Testis (tissue), 3 donors: ENCODE data around the gene ACKR4. TPM values are rescaled to one million over a fixed set of nuclear protein-coding genes. Genes with fewer than 3 reads are reported as not detected.

Source experiments
- DNase-seq: peaks from one replicate; pipeline ENCODE4 v3.0.0-alpha.2; 2019
- H3K27ac ChIP-seq, 2 donors: fragments of 200-600 bp; sonication (generic); one replicate each; pipeline ENCODE4 v1.5.1; 2019
- H3K27me3 ChIP-seq: fragments of 200-600 bp; sonication (generic); one replicate; pipeline ENCODE4 v1.5.1; 2019
- H3K36me3 ChIP-seq: fragments of 200-600 bp; sonication (generic); one replicate; pipeline ENCODE4 v1.5.1; 2017; ENCODE audit warnings: low read depth; ENCODE audit errors: missing control alignments
- H3K4me1 ChIP-seq: fragments of 200-600 bp; sonication (generic); one replicate; pipeline ENCODE4 v1.5.1; 2019
- H3K4me3 ChIP-seq, 2 donors: fragments of 200-600 bp; sonication (generic); one replicate each; pipeline ENCODE4 v1.5.1; 2017 to 2019
- H3K9me3 ChIP-seq: fragments of 200-600 bp; sonication (generic); one replicate; pipeline ENCODE4 v1.5.1; 2017
- POLR2A ChIP-seq: fragments of 450-650 bp; IDR thresholded peaks from one replicate; pipeline ENCODE4 v1.6.1; 2017; ENCODE audit warnings: antibody characterized with exemption, mild to moderate bottlenecking, moderate library complexity
- WGBS, 2 donors: methylation state at CpG; one replicate each; pipeline ENCODE4 v1.1.5; 2018; 5-methylcytosine and 5-hydroxymethylcytosine counted together
- intact Hi-C: fragments of 100-400 bp; cut with DNase I; formaldehyde crosslinking; loops from one replicate; pipeline ENCODE4 v1.15.1; 2023; ENCODE audit warnings: low total_unique reads
- polyA plus RNA-seq: library from polyadenylated mRNA; stranded (reverse); fragments of 350-450 nt; fragmentation: Illumina TruSeq; extraction: RNeasy Lipid Tissue Mini Kit (QIAGEN cat#74804); gene quantifications from one replicate; pipeline ENCODE4 v1.2.3, GENCODE V29; 2014; ENCODE audit warnings: low read depth, low replicate concordance; ENCODE audit not compliant: insufficient read depth
- total RNA-seq, 2 donors: library from RNA; depleted of rRNA; stranded (reverse); fragments of >200 nt; gene quantifications; one replicate each; pipeline ENCODE4 v1.2.3, GENCODE V29; 2016
- TF ChIP-seq, protein P1 (sequence below), 3 experiments: fragments of 450-650 bp in 2 of 3; fragments of 200-600 bp in 1 of 3; sonication (generic) in 1 of 3; IDR thresholded peaks; one replicate each; pipeline ENCODE4 v1.5.1; 2016 to 2019; ENCODE audit warnings: antibody characterized with exemption in 3 of 3, mild to moderate bottlenecking in 2 of 3, moderate library complexity in 1 of 3

Gene ACKR4
- total and polyA plus RNA-seq, 3 donors from 2014 or later = 0.16 to 1.2 TPM; not detected in 1

DNA sequence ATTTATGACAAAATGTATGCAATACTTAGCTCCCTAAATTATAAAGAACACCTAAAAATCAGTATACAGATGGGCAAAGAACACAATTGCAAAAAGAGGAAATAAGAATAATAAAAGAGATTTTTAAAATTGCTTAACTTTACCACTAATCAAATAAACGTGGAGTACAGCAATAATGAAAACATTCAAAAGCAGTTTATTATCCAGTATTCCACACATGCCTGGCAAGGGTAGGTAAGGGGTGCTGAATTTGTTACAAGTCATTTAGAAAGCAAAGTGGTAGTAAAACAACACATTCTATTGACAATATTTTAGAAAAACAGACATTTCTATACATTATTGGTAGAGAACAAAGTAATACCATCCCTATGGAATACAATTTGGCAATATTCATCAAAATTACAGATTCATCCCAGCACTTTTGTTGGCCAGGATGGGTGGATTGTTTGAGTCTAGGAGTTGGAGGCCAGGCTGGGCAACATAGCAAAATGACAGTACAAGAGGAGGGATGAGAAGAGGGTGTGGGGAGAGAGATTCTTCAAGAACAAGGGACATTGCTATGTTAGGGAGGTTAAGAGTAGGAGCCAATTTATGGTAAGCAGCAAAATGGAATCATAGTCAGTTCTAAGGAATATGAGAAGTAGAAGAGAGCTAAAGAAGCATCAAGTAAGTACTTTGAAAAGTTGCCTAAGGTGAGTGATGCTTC is 3.7 kb upstream of the ACKR4 start:
- no peak for DNase-seq
- no peaks in the 10 kb centered on the region for H3K27me3 ChIP-seq
- intact Hi-C loops = no loop called here
- no peaks in the 10 kb centered on the region for H3K4me1 ChIP-seq
- TF ChIP-seq POLR2A = no peak
- TF ChIP-seq, protein P1, sequence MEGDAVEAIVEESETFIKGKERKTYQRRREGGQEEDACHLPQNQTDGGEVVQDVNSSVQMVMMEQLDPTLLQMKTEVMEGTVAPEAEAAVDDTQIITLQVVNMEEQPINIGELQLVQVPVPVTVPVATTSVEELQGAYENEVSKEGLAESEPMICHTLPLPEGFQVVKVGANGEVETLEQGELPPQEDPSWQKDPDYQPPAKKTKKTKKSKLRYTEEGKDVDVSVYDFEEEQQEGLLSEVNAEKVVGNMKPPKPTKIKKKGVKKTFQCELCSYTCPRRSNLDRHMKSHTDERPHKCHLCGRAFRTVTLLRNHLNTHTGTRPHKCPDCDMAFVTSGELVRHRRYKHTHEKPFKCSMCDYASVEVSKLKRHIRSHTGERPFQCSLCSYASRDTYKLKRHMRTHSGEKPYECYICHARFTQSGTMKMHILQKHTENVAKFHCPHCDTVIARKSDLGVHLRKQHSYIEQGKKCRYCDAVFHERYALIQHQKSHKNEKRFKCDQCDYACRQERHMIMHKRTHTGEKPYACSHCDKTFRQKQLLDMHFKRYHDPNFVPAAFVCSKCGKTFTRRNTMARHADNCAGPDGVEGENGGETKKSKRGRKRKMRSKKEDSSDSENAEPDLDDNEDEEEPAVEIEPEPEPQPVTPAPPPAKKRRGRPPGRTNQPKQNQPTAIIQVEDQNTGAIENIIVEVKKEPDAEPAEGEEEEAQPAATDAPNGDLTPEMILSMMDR (IDR thresholded peaks at IDR 0.05) = no peak
- no peaks in the 10 kb centered on the region for H3K36me3 ChIP-seq
- no peak overlapping the region for H3K27ac ChIP-seq
- WGBS, 2 donors = 38 to 67% methylated on average over 1 of the region's 1 CpG
- no peaks in the 10 kb centered on the region for H3K9me3 ChIP-seq
- no peak overlapping the region for H3K4me3 ChIP-seq

- H3K27ac ChIP-seq = no peak overlapping the region
- intact Hi-C loops = no loop called here
- no peaks in the 10 kb centered on the region for H3K9me3 ChIP-seq
- H3K4me3 ChIP-seq = no peak overlapping the region
- DNase-seq = no peak
- no peaks in the 10 kb centered on the region for H3K36me3 ChIP-seq
- no peaks in the 10 kb centered on the region for H3K4me1 ChIP-seq
- WGBS, 2 donors = 87 to 92% methylated on average over 3 of the region's 3 CpGs
- H3K27me3 ChIP-seq = no peaks in the 10 kb centered on the region
- TF ChIP-seq, protein P1 (IDR thresholded peaks at IDR 0.05) = no peak
- TF ChIP-seq POLR2A = no peak
These were observed 3.1 kb upstream of the ACKR4 start for GRCh38 chr3:132593947-132594323.

- intact Hi-C loops = no loop called here
- Histone ChIP-seq H3K4me1 (no peaks in the 10 kb centered on the region), H3K4me3 (no peak overlapping the region), H3K9me3 (no peaks in the 10 kb centered on the region), H3K27ac (no peak overlapping the region), H3K36me3 (no peaks in the 10 kb centered on the region), H3K27me3 (no peaks in the 10 kb centered on the region)
- no peak for DNase-seq
- TF ChIP-seq, protein P1 (IDR thresholded peaks at IDR 0.05) = no peak
- no peak for TF ChIP-seq POLR2A
These were observed 2.6 kb upstream of the ACKR4 start for GRCh38 chr3:132594498-132594897.

- intact Hi-C loops = no loop called here
- H3K36me3 ChIP-seq = no peaks in the 10 kb centered on the region
- TF ChIP-seq POLR2A = no peak
- TF ChIP-seq, protein P1 (IDR thresholded peaks at IDR 0.05) = no peak
- no peak overlapping the region for H3K27ac ChIP-seq
- no peaks in the 10 kb centered on the region for H3K4me1 ChIP-seq
- H3K9me3 ChIP-seq = no peaks in the 10 kb centered on the region
- no peak overlapping the region for H3K4me3 ChIP-seq
- H3K27me3 ChIP-seq = no peaks in the 10 kb centered on the region
- no peak for DNase-seq
These were observed 2.1 kb upstream of the ACKR4 start for GRCh38 chr3:132595014-132595413.

DNA sequence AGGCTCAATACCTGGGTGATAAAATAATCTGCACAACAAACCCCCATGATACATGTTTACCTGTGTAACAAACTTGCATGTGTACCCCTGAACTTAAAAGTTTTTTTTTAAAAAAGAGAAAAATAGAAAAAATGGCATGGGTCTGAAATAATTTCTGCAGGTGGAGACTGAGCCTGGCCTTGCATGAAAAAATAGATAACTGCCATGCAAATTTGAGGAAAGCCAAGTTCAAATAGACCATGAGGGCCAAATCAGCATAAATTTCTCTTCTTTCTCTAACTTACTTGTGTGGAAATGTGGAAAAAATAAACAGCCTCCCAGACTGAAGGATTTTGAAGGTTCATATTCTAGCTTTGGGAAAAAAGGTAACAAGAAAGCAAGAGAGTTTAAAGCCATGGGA is 744 bp upstream of the ACKR4 start:
- Histone ChIP-seq H3K9me3 (no peaks in the 10 kb centered on the region), H3K27me3 (no peaks in the 10 kb centered on the region), H3K4me3 (no peak overlapping the region), H3K27ac (no peak overlapping the region), H3K36me3 (no peaks in the 10 kb centered on the region), H3K4me1 (no peaks in the 10 kb centered on the region)
- TF ChIP-seq POLR2A = no peak
- TF ChIP-seq, protein P1 (IDR thresholded peaks at IDR 0.05) = no peak
- intact Hi-C loops = no loop called here
- no peak for DNase-seq
